Spleen (tissue), 7 donors: ENCODE measurements around the gene MUTYH.

ENCODE experiments used
- CTCF ChIP-seq, 11 experiments: fragments of 200-600 bp in 7 of 11; fragments of 450-650 bp in 4 of 11; sonication (generic) in 4 of 11; IDR thresholded peaks in 8 of 11; conservative IDR thresholded peaks in 3 of 11; 1 replicate in 7 of 11; 2 replicates in 4 of 11; pipeline versions ENCODE4 v1.4.0 to v1.8.0; 2016 to 2021; ENCODE audit warnings: antibody characterized with exemption in 11 of 11, inconsistent platforms in 4 of 11, mild to moderate bottlenecking in 1 of 11
- POLR2A ChIP-seq, 3 donors: fragments of 450-650 bp; IDR thresholded peaks; one replicate each; pipeline ENCODE4 v1.5.1; 2017; ENCODE audit warnings: antibody characterized with exemption in 3 of 3, mild to moderate bottlenecking in 1 of 3
- donor health status: DM: no; HTN: no; CAD: no; lungs with moderate emphysema.
- donor health status: DM: no; HTN: no; CAD: no.
- donor health status: DM: no; HTN: no; CAD: no.

- TF ChIP-seq POLR2A (IDR thresholded peaks at IDR 0.05) (no peak), CTCF (IDR thresholded peaks at IDR 0.05 in 8 of 11, conservative IDR thresholded peaks at IDR 0.05 in 3 of 11) (peak; percentile 33 to 76 (median 64))
These were observed 19.8 kb upstream of the MUTYH start for GRCh38 chr1:45359882-45360513.
